ENCODE data around the gene QKI.

- TF ChIP-seq, protein P1, sequence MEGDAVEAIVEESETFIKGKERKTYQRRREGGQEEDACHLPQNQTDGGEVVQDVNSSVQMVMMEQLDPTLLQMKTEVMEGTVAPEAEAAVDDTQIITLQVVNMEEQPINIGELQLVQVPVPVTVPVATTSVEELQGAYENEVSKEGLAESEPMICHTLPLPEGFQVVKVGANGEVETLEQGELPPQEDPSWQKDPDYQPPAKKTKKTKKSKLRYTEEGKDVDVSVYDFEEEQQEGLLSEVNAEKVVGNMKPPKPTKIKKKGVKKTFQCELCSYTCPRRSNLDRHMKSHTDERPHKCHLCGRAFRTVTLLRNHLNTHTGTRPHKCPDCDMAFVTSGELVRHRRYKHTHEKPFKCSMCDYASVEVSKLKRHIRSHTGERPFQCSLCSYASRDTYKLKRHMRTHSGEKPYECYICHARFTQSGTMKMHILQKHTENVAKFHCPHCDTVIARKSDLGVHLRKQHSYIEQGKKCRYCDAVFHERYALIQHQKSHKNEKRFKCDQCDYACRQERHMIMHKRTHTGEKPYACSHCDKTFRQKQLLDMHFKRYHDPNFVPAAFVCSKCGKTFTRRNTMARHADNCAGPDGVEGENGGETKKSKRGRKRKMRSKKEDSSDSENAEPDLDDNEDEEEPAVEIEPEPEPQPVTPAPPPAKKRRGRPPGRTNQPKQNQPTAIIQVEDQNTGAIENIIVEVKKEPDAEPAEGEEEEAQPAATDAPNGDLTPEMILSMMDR (IDR thresholded peaks at IDR 0.05) = no peak
- TF ChIP-seq POLR2AphosphoS5 (IDR thresholded peaks at IDR 0.05) = no peak
- TF ChIP-seq POLR2A (IDR thresholded peaks at IDR 0.05) = no peak
Measured at GRCh38 chr6:163469459-163469985, 55.0 kb downstream of the QKI start.
